NCI-H345 treated with DMSO at 0.1 percent for 48 hours (cell line): Measurements from ENCODE around the gene MED13L.

ENCODE experiments used
- DNase-seq: peaks from one replicate; lab custom pipeline; 2025; ENCODE audit not compliant: unreplicated experiment; lab: John Stamatoyannopoulos, UW

The MED13L gene

DNA sequence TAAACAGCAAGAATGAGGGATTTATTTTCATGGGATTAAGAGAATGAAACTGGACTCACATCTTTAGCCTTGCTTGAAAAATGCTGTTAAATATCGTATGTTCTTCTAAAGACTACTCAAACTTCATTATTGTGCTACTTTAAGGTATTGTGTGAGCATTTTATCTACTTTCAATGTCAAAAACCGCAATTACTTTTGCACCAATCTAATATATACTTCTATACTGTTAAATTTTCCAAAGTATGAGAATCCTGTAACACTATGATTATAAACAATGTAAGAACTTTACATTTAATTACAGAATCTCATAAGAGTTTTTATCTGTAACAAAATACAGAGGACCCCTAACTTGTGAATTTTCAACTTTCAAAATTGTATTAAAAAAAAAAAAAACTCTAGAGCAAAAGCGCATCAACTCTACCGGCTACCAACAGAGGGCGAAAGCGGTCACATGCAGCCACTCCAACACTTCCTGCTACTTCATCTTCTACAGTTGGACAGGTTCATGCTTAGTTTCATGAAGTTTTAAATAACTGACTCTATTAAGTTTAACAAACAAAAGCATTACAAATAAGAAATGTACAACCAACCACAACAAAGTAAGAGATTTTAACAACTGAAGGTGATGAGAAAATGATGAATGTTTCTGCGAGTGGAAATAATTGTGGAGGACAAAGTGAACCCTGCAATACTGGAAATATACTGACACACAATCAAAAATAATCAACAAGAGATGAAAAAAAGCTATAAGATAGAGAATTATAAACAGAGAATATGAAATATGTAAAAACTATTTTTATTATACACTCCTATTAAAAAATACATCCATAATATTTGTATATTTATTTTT, 210.9 kb downstream of the MED13L start:
- peak; percentile 3 for DNase-seq

DNA sequence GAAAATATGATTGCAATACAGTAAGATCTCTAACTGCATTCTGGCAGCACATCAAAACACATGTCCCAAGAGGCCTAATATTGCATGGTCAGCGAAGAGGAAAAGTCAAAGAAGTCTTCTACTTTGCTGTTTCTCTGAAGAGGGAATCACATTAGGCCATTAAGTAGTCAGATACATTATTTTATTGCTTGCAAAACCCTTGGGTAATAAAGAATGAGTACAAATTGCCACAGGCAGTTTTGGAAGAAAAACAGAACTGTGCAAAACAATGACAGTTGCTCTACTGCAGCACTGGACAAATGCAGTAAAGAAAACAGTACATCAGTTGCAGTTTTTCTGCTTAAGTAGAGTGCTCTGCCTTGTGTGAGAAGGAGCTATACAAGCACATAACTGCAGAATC, 211.9 kb downstream of the MED13L start:
- DNase-seq = no peak

DNA sequence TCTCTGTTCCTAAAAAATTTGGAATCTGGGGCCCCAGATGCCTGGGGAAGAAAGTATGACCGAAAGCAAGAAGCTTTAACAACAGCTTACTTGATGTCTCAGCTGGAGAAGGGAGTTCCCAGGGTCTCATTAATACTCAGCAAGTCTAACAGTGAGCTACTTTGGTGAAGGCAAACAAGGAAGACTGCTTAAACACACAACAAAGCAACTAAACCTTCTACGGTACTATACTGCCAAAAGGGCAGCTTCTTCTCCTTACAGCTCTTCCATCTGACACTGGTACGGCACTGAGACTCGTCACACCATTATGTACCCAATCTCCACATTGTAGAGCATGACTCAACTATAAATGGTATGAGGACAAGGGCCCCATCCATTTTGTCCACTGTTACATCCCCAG, 213.0 kb downstream of the MED13L start:
- DNase-seq = no peak

DNA sequence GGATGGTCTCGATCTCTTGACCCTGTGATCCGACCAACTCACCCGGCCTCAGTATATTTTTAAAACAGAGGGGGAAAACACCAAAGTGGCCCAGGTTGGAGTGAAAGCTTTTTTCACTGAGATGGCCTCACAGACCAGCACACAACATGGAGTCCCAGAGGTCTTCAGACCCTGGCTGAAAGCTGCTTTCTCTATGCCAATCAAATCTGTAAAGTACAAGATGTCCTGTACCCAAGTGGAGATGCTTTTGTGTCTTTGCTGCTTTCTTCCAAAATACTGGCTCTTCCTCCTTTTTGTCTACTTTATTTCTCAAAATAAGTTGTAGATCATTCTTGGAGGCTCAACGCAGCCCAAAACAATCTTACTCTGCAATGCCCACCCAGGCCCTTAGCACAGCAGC, 214.8 kb downstream of the MED13L start:
- no peak for DNase-seq

DNA sequence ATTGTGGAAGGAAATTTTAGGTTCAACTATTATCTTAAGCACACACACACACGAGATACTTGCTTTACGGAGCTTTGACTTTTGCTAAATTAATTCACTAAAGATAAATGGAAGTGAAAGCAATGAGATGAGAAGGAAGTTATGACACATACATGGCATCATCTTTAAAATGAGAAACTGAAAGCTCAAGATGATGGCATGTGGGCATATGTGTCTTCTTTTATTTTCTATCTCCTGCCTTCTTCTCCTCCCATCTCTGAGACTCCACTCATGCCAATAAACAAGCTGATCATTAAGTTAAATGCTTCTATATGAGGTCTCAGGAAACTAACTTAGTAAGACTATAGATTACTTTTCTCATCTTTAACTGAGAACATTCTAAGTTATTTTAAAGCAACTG, 216.7 kb downstream of the MED13L start:
- no peak for DNase-seq

DNA sequence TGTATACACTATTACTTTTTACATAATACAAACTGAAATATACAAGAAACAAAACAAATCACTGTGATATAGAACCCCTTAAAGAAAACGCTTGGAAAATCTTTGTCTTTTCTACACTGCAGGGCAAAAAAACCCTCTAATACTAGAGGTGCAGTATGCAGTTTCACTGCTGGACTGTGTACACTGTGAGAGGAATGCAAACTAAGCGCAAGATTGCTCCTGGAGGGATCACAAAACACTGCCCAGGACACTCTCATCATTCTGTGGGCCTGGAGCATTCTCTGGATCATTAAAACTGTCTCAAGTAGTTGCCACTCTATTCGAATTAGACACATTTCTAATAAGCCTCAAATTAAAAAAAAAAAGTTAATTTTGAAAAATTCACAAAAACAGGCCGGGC, 217.6 kb downstream of the MED13L start:
- no peak for DNase-seq

DNA sequence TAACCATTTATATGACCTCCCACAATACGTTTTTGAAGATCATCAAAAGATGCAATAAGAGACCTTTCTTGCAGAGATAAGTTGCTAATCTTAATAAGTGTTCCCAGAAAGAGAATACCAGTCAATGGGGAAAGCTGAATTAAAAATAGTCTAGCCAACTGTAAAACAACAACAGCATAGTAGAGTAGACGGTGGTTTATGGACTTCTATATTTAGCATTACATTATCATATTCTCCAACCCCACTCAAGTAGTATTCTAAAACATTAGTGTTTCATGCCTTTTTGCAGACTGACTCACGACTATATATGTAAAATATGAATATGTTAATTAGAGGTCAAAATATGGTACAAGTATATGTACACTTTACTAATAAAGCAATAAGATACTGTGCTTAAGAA, 218.9 kb downstream of the MED13L start:
- DNase-seq = no peak

DNA sequence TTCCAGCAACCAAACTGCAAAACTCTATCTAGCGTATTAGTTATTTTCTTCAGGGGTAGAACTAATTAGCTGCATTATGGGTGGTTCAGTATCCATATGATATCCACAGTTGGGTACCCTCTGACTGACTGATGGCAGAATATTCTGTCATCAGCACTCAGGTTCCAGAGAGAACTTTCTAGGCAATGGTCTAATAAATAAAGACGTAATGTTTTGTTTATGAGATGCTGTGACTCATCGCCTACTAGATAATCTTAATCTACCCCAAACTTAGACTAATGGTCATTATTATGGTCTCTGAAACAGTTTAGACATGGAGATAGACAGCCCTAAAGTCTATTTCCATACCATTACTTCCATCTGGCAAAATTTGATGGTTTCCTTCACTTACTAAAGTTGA, 220.1 kb downstream of the MED13L start:
- no peak for DNase-seq

DNA sequence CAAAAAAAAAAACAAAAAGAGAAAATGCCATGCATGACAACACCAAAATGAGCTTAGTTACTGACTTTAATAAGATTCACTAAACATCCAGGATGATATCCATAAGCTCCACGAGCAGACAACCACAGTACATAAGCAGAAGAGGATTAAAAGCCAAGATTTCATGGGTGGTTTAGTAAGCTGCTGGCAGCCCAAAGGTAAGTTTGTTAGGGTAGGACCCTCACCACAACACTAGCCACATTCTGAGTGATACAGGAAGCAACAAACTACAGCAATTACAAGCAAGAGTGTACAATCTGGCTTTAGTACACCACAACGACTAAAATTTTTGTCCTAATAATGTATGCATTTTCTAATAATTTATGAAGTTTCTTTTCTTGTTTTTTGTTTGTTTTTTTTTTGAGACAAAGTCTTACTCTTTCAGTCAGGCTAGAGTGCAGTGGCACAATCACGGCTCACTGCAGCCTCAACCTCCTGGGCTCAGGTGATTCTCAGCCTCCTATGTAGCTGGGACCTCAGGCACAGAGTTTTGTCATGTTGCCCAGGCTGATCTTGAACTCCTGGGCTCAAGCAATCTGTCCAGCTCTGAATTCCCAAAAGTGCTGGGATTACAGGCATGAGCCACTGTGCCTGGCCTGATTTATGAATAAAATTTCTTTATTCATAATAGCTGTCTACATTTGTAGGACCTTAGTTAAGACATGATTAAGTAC, 221.4 kb downstream of the MED13L start:
- no peak for DNase-seq

DNA sequence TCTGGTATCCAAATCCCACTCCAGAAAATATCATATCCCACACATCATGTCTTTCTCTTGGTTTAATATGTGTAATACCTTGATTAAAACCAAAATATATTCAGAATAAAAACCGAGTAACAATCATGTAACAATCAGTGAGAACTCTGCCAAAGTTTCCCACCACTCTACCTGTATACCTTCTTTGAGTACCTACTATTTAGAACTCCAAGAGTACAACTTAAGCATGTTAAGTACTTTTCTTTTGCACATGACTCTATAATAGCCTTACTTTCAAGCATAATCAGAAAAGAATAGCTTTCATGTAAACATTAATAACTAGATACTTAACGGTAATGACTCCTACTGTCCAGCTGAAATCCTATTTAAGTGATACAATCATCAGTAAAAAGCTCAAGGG, 223.2 kb downstream of the MED13L start:
- DNase-seq = no peak

DNA sequence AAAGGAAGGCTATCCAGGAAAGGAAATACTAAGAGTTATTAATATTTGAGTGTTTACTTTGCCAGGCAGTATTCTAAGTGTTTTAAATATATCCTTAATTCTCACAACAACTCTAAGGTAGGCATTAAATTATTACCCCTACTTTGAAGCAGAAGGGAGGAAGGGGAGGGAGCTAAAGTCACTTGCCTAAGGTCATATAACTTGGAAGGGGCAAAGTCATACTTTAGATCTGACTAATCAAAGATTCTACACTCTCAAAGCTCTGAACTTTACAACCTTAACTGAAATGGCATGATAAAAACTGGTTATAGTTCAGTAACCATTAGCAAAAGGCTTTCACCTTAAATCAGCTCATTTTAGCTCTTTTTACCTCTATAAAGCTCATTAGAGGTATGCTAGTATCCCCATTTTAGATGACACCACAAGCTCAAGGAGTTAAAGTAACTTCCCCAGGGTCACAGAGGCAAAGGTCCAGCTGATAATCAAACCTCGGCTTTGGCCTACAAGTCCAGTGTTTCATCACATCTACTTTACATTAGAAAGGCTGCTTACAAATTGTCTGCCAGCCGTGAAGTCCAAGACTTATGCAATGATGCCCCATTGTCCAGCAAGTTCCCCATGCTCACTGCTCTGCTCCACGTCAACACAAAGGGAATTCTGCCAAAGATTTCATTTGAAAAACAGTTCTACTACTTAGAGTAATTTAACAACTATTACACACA, 223.9 kb downstream of the MED13L start:
- DNase-seq = no peak

DNA sequence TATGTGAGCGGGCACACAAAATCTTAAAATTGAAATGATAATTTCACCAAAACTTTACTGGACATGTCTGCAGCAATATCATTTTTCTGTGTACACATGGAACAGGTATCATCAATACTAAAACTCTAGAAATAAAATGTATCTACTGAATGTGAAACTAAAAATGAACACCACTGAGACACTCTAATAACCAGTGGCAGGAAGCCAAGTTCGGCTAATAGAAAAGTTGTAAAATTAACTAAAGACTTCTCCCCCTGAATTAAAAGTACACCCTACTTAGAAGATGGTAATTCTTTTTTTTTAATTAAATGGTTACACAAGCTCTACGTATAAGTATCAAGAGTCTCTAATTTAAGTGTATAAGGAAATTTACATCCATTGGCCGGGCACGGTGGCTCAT, 227.2 kb downstream of the MED13L start:
- no peak for DNase-seq

DNA sequence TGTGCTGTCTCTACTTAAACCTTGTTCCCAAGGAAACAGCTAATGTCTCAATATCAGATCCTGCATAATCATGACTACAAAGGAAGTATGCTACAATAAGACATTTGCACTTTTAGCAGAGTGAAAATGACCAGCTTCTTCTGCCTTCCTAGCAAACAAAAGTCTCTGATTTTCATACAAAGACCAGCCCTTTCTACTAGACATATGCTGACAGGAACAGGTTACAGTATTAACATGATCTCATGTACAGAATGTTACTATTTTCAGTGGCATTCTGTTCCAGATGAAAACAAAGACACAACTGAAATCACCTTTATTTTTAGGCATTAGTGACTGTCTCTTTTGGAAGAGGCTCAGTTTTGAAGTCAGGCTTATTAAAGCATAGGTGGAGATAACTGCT, 228.6 kb downstream of the MED13L start:
- DNase-seq = no peak

DNA sequence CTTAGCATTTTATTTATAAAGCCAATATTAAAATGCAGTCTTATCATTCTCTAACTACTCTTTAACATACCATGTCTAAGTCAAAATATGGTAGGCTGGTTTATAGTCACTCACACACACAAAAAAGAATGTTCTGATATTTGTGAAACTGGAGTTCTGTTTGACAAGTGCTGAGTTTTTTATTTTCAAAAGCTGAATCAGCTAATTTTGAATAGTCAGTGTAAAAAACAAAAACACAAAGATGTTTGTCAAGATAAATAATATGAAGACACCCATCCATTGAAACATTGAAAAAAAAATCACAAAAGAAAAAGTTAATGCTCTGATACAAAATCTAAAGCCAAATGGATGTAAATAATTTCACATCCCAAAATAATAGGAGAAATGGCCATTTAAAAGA, 231.5 kb downstream of the MED13L start:
- DNase-seq = no peak

DNA sequence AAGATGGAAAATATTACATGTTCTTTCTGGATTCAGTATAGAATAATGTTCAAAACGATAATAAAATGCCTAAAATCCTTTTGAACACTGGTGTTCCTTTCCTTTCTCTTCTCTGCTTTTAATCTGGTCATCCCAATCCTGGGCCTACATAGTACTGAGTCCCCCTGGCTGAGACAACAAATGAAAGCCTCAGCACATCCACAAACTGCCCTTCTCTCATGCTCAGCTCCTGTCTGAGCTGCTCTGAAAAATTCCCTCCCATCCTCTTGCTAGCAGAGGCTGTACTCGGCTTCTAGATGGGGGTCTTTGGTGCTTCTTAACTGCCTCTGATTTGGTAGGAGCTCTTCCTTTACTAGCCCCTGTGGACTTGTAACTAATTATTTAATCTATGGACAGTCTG, 232.3 kb downstream of the MED13L start:
- no peak for DNase-seq

DNA sequence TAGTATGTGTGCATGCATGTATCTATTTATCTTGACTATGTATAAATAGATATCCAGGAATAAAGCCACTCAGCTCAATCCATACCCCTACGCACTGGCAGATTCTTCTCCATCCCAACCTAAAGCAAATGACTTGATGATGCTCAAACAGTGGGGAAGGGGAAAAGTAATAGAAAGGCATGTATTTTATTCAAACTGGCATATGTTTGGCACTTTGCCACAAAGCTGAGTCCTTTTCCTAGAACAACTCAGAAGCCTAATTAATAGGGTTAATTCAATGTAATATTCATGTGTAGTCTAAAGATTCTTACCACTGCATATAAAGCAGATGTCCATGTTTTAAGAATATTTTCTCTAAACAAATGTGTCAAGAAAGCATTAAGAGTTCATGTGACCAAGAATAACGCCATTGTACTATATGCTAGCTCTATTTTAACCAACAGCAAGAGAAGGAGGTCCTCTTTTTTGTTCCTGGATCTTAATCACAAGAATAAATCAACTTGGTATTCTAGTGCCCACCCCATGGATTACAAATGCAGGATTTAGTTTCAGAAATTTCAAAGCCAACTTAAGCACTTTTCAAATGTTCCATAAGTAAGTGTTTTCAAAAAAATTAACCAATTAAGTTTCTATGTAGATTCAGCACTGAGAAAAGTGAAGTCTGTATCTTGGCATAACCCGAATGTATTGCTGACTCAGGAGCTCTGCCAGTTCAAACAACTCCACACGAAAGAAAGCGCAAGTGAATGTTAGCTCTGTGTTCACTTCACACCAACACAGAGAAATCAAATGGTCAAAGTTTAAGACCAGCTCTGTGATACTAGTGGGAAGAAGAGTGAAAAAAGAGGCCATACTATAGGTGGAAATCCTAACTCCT, 233.6 kb downstream of the MED13L start:
- DNase-seq = no peak

DNA sequence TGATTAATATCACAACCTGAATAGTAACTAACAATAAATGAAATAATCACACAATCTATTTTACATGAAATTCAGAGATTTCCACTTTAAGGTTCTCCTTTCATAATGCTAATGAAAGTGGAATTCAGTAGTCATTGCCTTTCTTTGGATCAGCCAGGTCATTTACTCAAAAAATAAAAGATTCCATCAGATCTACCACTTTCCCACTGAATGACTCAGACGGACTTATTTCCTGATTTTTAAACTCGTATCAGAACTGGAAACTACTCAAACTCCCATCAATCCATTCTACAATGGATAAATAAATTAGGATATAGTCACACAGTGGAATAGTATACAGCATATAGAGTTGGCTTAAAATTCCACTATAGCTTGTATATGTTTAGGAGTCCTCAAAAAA, 237.1 kb downstream of the MED13L start:
- no peak for DNase-seq

DNA sequence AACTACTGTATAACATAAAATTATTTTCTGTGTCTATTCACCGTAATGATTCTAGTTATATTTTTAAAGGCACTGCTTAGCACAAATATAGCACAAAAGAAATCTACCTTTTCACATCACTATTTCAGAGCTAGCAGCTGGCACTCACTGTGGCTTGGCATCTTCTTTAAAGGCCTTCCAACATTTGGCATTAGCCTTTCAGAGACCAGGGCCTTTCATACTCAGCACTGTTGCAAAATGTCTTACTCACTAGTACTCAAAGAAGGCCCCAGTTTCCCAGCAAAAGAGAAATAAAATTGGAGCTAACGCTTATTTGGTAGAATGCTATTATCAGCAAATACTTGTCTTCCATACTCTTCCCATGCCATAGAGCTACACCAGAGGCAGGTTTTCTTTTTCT, 238.4 kb downstream of the MED13L start:
- DNase-seq = no peak

DNA sequence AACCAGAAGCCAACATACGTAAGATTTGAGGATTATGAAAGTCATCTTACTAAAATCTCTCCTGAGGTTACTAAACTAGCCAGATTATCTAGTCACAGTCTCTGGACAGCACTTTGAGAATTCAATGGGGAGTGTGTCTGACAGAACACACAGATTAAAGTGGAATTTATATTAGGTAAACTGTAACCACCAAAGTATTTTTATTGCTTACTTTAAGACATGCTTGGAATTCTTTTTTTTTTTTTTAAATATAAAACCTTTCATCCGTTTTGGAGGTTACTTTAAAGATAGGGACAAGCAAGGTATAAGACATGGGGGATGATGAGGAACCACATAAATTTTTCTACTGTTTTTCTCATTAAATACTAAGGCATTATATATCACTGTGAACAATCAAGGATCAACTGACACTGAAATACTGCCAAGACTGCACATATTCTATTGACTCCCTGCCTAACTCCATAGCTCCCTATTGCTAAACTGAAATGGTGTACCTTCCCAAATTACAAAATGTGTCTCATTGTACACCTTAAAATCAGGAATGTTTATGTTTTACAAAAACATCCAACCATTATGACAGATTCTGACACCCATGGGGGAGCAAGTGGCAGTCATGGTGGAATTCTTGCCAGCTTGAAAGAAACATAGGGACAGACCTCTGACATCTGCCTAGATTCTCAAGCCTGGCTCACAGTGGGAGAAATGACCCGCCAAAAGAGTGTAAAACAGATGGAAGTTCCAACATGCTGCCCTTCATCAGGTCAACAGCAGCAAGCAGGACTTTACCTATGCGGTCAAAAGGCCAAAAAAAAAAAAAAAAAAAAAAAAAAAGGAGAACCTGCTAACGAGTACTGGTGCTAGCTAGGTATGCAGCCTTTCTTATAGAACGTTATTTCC, 239.3 kb downstream of the MED13L start:
- DNase-seq = no peak

DNA sequence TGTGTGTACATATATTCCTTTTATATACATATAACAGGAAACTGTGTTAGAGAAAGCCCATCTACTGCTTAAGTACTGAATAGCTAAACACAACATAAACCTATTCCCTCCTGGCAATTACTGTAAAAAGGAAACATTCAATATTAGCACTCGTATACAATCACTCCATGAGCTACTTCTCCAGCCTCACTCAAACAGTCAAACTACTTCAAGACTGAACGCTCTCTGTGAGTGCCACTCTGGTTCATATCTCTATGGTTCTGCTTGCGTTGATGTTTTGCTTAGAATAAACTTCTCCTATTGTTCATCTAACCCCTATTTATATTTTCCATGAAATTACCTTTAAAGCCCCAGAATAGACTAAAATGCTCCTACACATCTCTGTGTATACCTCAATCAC, 243.7 kb downstream of the MED13L start:
- DNase-seq = no peak
